Nephron progenitor cell (in vitro differentiated cells): ENCODE measurements around the gene INPP5A.

Source experiments
- DNase-seq: peaks from one replicate; pipeline ENCODE4 v3.0.0; 2021
- H3K27ac Mint-ChIP-seq: 2 replicates; pipeline ENCODE4 v1.8.0; 2021; ENCODE audit warnings: mild to moderate bottlenecking, moderate library complexity, mixed read lengths
- H3K27me3 Mint-ChIP-seq: 2 replicates; pipeline ENCODE4 v1.8.0; 2021; ENCODE audit warnings: mild to moderate bottlenecking, low read depth, mixed read lengths; ENCODE audit not compliant: poor library complexity
- H3K36me3 Mint-ChIP-seq: 2 replicates; pipeline ENCODE4 v1.8.0; 2021; ENCODE audit warnings: low read depth, mixed read lengths
- H3K4me1 Mint-ChIP-seq: 2 replicates; pipeline ENCODE4 v1.8.0; 2021; ENCODE audit warnings: mixed read lengths
- H3K4me3 Mint-ChIP-seq: 2 replicates; pipeline ENCODE4 v1.8.0; 2021; ENCODE audit warnings: mild to moderate bottlenecking, moderate library complexity, mixed read lengths
- H3K9me3 Mint-ChIP-seq: 2 replicates; pipeline ENCODE4 v1.8.0; 2021; ENCODE audit warnings: mild to moderate bottlenecking, moderate library complexity, mixed read lengths
- CTCF ChIP-seq: fragments of 200-600 bp; sonication (generic); IDR thresholded peaks from 2 replicates; pipeline ENCODE4 v1.5.0; 2021; ENCODE audit warnings: antibody characterized with exemption

Gene INPP5A

GRCh38 chr10:132557696-132558515 lies 20.3 kb downstream of the INPP5A start:
- Mint-ChIP-seq H3K36me3 (peaks cover 10% of the 10 kb centered on the region), H3K9me3 (peaks cover 16% of the 10 kb centered on the region)

GRCh38 chr10:132558516-132559413 lies 21.2 kb downstream of the INPP5A start:
- Mint-ChIP-seq H3K4me1 (peaks cover 26% of the 10 kb centered on the region), H3K9me3 (peaks cover 21% of the 10 kb centered on the region), H3K4me3 (no peak overlapping the region), H3K36me3 (peaks cover 10% of the 10 kb centered on the region), H3K27me3 (peaks cover 4% of the 10 kb centered on the region), H3K27ac (no peak overlapping the region)
- TF ChIP-seq CTCF: no peak
- no peak for DNase-seq

More at GRCh38 chr10:132557696-132558515, 20.3 kb downstream of the INPP5A start:
- no peak for TF ChIP-seq CTCF
- no peak overlapping the region for H3K27ac Mint-ChIP-seq
- peaks cover 4% of the 10 kb centered on the region for H3K27me3 Mint-ChIP-seq
- H3K4me1 Mint-ChIP-seq: peaks cover 19% of the 10 kb centered on the region
- no peak for DNase-seq
- H3K4me3 Mint-ChIP-seq: no peak overlapping the region

GRCh38 chr10:132559538-132559937 lies 22.0 kb downstream of the INPP5A start:
- H3K9me3 Mint-ChIP-seq: peaks cover 21% of the 10 kb centered on the region
- no peak overlapping the region for H3K27ac Mint-ChIP-seq
- H3K36me3 Mint-ChIP-seq: peaks cover 10% of the 10 kb centered on the region
- TF ChIP-seq CTCF: no peak
- no peak overlapping the region for H3K4me3 Mint-ChIP-seq
- peaks cover 4% of the 10 kb centered on the region for H3K27me3 Mint-ChIP-seq
- peaks cover 34% of the 10 kb centered on the region for H3K4me1 Mint-ChIP-seq
- DNase-seq: no peak

- no peak for TF ChIP-seq CTCF
- Mint-ChIP-seq H3K27ac (no peak overlapping the region), H3K4me3 (no peak overlapping the region), H3K4me1 (peaks cover 40% of the 10 kb centered on the region), H3K27me3 (peaks cover 4% of the 10 kb centered on the region), H3K36me3 (peaks cover 10% of the 10 kb centered on the region), H3K9me3 (peaks cover 21% of the 10 kb centered on the region)
- DNase-seq: no peak
These were observed 22.7 kb downstream of the INPP5A start for GRCh38 chr10:132560241-132560731.

- peaks cover 4% of the 10 kb centered on the region for H3K27me3 Mint-ChIP-seq
- H3K4me1 Mint-ChIP-seq: peaks cover 54% of the 10 kb centered on the region
- H3K27ac Mint-ChIP-seq: no peak overlapping the region
- H3K4me3 Mint-ChIP-seq: no peak overlapping the region
- H3K36me3 Mint-ChIP-seq: peaks cover 10% of the 10 kb centered on the region
- DNase-seq: no peak
- TF ChIP-seq CTCF: no peak
- peaks cover 21% of the 10 kb centered on the region for H3K9me3 Mint-ChIP-seq
These were observed 24.8 kb downstream of the INPP5A start for GRCh38 chr10:132562177-132562915.
